ENCODE results near the gene ENC1. TPM values are rescaled to one million over a fixed set of nuclear protein-coding genes. Genes with fewer than 3 reads are reported as not detected.

Gene ENC1
- total and polyA plus RNA-seq, 4 donors, result 6.8 to 31.5 (median 18.3) TPM

GRCh38 chr5:74578356-74579044, 62.0 kb downstream of the ENC1 start:
- Histone ChIP-seq H3K4me3 (no peak overlapping the region), H3K4me1 (ENCODE audit: control insufficient read depth in 5 of 5, insufficient read depth in 5 of 5, low read length in 5 of 5) (peaks cover 0 to 10% (median 7%) of the 10 kb centered on the region in 5 donors), H3K9ac (ENCODE audit: insufficient read depth in 1 of 2, low read length in 2 of 2) (no peak overlapping the region), H3K9me3 (ENCODE audit: control insufficient read depth in 4 of 4, insufficient read depth in 3 of 4, low read length in 3 of 4) (no peaks in the 10 kb centered on the region), H3K27me3 (ENCODE audit: control insufficient read depth in 3 of 3, insufficient read depth in 3 of 3, low read length in 2 of 3) (no peaks in the 10 kb centered on the region), H3K36me3 (ENCODE audit: control insufficient read depth in 4 of 4, insufficient read depth in 4 of 4, low read length in 4 of 4) (no peaks in the 10 kb centered on the region), H3K27ac (ENCODE audit: low read depth in 1 of 2, low read length in 1 of 2) (no peak overlapping the region)
- DNase-seq, result no peak
- no peak for ATAC-seq (ENCODE audit: insufficient read depth, low FRiP score)
- no peak for TF ChIP-seq CTCF (IDR thresholded peaks at IDR 0.05; ENCODE audit: control extremely low read depth, extremely low read depth)
- WGBS, 2 donors, result 91 to 92% methylated on average over 7 of the region's 7 CpGs

Other genes with a start within 250 kb of the ENC1 start
- gene HEXB, start 44.5 kb upstream of the ENC1 start, total RNA-seq, result 100 to 1,000 TPM in 1 of 2 donors, 10 to 100 TPM in 1; 88.9 to 163 TPM
- gene HEXB, start 44.5 kb upstream of the ENC1 start, polyA plus RNA-seq, result 100 to 1,000 TPM; 143 to 170 TPM
- gene GFM2, start 126.4 kb upstream of the ENC1 start, total RNA-seq, result 10 to 100 TPM; 21.6 to 45.7 TPM
- gene GFM2, start 126.4 kb upstream of the ENC1 start, polyA plus RNA-seq, result 10 to 100 TPM; 13.0 to 21.4 TPM
- gene NSA2, start 126.5 kb upstream of the ENC1 start, total RNA-seq, result 10 to 100 TPM; 34.4 to 78.3 TPM
- gene NSA2, start 126.5 kb upstream of the ENC1 start, polyA plus RNA-seq, result 10 to 100 TPM; 66.7 to 85.6 TPM
- 1 to 10 TPM; 2.3 to 2.8 TPM for gene FAM169A, start 225.7 kb upstream of the ENC1 start, total RNA-seq
- under 1 TPM; 0.25 to 0.30 TPM for gene FAM169A, start 225.7 kb upstream of the ENC1 start, polyA plus RNA-seq

All from lung (tissue), 12 donors.